Lower lobe of right lung (tissue), 2 donors: ENCODE results near the gene COL5A3. TPM values are rescaled to one million over a fixed set of nuclear protein-coding genes. Genes with fewer than 3 reads are reported as not detected.

Experiments used
- ATAC-seq, 2 donors: fragments of 200-7000 bp; cut with Tn5 transposase; one replicate each; pipeline ENCODE4 v1.9.1; 2020 to 2022; ENCODE audit warnings: mild to moderate bottlenecking in 2 of 2, moderate library complexity in 2 of 2
- DNase-seq: peaks from one replicate; pipeline ENCODE4 v3.0.0-alpha.2; 2020
- H3K27ac ChIP-seq: fragments of 200-600 bp; one replicate; pipeline ENCODE4 v1.8.0; 2022
- H3K27me3 ChIP-seq: fragments of 200-600 bp; one replicate; pipeline ENCODE4 v1.8.0; 2022; ENCODE audit warnings: low read depth
- H3K36me3 ChIP-seq: fragments of 200-600 bp; one replicate; pipeline ENCODE4 v1.8.0; 2022; ENCODE audit warnings: mild to moderate bottlenecking
- H3K4me1 ChIP-seq: fragments of 200-600 bp; one replicate; pipeline ENCODE4 v1.8.0; 2022
- H3K4me3 ChIP-seq: fragments of 200-600 bp; one replicate; pipeline ENCODE4 v1.8.0; 2022; ENCODE audit warnings: mild to moderate bottlenecking
- H3K9me3 ChIP-seq: fragments of 200-600 bp; one replicate; pipeline ENCODE4 v1.8.0; 2022
- intact Hi-C: fragments of 100-400 bp; cut with DNase I; formaldehyde crosslinking; loops from one replicate; pipeline ENCODE4 v1.11.0; 2022
- total RNA-seq: library from RNA; stranded (reverse); fragmentation: NEBNext Ultra II Directional; extraction: Animal tissue kit (Norgen Biotek cat#: 25700); gene quantifications from one replicate; pipeline ENCODE4 v1.2.1, GENCODE V29; 2021
- TF ChIP-seq, protein P1 (sequence below): fragments of 200-600 bp; IDR thresholded peaks from one replicate; pipeline ENCODE4 v1.8.0; 2022; ENCODE audit warnings: antibody characterized with exemption, mild to moderate bottlenecking
- donor health status: DM: no; HTN: yes; CAD: no; lungs with severe emphysema.

COL5A3 gene
- total RNA-seq, 1 donor from 2014 or later, result 8.9 TPM

DNA sequence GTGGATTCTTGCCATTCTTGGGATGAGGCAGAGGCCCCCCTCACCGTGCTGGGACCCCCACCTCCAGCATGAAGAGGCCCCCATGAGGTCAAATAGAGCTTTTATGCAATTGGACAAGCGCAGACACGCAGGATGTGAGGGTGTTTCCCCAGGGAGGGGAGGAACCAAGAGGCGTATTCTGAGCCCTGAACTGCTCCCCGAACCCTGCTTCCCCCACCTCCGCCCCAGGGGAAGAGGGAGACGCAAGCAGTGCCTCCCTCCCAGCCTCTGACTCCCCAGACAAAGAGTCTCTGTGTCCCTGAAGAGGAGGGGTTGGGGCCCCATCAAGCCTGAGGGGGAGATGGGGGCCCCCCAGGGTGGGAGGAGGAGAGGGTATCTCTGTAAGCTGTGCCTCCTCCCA, 1.7 kb upstream of the COL5A3 start:
- intact Hi-C loops, result no loop called here
- TF ChIP-seq, protein P1, sequence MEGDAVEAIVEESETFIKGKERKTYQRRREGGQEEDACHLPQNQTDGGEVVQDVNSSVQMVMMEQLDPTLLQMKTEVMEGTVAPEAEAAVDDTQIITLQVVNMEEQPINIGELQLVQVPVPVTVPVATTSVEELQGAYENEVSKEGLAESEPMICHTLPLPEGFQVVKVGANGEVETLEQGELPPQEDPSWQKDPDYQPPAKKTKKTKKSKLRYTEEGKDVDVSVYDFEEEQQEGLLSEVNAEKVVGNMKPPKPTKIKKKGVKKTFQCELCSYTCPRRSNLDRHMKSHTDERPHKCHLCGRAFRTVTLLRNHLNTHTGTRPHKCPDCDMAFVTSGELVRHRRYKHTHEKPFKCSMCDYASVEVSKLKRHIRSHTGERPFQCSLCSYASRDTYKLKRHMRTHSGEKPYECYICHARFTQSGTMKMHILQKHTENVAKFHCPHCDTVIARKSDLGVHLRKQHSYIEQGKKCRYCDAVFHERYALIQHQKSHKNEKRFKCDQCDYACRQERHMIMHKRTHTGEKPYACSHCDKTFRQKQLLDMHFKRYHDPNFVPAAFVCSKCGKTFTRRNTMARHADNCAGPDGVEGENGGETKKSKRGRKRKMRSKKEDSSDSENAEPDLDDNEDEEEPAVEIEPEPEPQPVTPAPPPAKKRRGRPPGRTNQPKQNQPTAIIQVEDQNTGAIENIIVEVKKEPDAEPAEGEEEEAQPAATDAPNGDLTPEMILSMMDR, result no peak

DNA sequence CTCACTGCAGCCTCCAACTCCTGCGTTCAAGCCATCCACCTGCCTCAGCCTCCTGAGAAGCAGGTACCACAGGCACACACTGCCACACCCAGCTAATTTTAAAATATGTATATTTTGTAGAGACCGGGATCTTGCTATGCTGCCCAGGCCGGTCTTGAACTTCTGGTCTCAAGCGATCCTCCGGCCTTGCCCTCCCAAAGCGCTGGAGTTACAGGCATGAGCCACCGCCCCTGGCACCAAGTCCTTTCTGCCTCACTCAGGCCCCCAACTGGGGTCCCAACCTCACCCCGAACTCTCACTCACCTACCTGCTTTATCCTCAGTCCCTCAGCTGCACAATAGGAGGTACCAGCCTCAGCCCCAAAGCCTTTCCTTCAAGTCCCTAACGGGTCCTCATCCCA, 635 bp upstream of the COL5A3 start:
- Histone ChIP-seq H3K4me1 (no peaks in the 10 kb centered on the region), H3K27me3 (peaks cover 61% of the 10 kb centered on the region), H3K36me3 (no peaks in the 10 kb centered on the region), H3K27ac (no peak overlapping the region), H3K9me3 (no peaks in the 10 kb centered on the region), H3K4me3 (peak overlapping the region; percentile 48)
- intact Hi-C loops, result no loop called here
- TF ChIP-seq, protein P1, result no peak
- DNase-seq, result no peak
- no peak for ATAC-seq

More for the DNA sequence above, 1.7 kb upstream of the COL5A3 start:
- Histone ChIP-seq H3K27me3 (peaks cover 61% of the 10 kb centered on the region), H3K4me1 (no peaks in the 10 kb centered on the region), H3K4me3 (no peak overlapping the region), H3K9me3 (no peaks in the 10 kb centered on the region), H3K36me3 (no peaks in the 10 kb centered on the region), H3K27ac (no peak overlapping the region)
- ATAC-seq (no peak), DNase-seq (no peak)

DNA sequence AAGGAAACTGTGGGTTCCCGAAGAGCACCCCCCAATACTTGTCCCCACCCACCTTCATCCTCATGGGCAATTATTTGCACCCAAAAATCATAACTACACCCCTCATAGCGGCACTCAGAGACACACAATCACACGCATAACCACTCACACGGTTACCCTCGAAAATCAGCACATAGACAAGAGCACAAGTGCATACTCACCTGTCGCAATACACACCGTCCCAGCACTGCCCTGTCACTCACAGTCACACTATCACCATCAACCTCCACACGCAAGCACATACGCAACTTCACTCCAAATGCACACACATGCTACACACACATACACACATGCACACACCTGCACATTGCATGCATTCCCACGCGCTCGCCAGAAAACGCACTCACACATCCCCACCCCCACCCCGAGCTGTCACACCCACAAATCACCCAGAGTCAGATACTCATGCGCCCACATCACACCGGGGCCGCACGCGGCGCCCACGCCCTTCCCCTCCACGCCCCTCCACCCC, 535 bp downstream of the COL5A3 start:
- Histone ChIP-seq H3K27ac (no peak overlapping the region), H3K4me3 (peak overlapping the region; percentile 48), H3K27me3 (peaks cover 56% of the 10 kb centered on the region), H3K4me1 (peaks cover 6% of the 10 kb centered on the region), H3K9me3 (no peaks in the 10 kb centered on the region), H3K36me3 (no peaks in the 10 kb centered on the region)
- intact Hi-C loops, result no loop called here
- TF ChIP-seq, protein P1, result no peak
- no peak for ATAC-seq
- DNase-seq, result no peak

DNA sequence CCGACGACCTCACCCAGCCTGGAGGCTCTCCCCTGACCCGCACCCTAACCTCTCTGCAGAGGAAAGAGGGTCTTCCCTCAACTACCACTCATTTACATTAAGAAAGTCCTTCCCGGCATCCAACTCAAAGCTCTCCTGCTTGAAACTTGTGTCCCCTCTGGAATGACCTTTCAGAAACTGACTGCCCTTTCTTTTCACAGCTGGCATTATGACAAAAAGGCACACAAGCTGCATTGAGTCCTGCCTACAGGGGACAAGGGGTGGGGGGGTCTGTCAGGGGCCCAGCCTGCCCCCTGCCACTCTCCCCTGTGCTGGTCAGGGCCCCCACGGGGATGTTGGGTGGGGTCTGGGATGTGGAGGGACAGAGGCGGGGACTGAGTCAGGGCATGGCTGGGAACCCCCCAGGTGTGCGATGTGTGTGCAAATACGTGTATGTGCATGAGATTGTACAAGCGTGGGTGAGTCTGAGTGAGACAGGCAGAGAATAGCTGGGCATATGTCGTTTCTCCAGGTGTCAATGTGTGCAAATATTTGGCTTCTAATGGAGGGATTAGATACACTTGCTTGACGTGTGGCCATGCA, 2.0 kb downstream of the COL5A3 start:
- peaks cover 6% of the 10 kb centered on the region for H3K4me1 ChIP-seq
- ATAC-seq, result no peak
- no peaks in the 10 kb centered on the region for H3K9me3 ChIP-seq
- H3K27me3 ChIP-seq, result peaks cover 51% of the 10 kb centered on the region
- peak overlapping the region; percentile 64 for H3K27ac ChIP-seq
- DNase-seq, result no peak
- no peaks in the 10 kb centered on the region for H3K36me3 ChIP-seq
- TF ChIP-seq, protein P1, result no peak
- intact Hi-C loops, result no loop called here
- no peak overlapping the region for H3K4me3 ChIP-seq

DNA sequence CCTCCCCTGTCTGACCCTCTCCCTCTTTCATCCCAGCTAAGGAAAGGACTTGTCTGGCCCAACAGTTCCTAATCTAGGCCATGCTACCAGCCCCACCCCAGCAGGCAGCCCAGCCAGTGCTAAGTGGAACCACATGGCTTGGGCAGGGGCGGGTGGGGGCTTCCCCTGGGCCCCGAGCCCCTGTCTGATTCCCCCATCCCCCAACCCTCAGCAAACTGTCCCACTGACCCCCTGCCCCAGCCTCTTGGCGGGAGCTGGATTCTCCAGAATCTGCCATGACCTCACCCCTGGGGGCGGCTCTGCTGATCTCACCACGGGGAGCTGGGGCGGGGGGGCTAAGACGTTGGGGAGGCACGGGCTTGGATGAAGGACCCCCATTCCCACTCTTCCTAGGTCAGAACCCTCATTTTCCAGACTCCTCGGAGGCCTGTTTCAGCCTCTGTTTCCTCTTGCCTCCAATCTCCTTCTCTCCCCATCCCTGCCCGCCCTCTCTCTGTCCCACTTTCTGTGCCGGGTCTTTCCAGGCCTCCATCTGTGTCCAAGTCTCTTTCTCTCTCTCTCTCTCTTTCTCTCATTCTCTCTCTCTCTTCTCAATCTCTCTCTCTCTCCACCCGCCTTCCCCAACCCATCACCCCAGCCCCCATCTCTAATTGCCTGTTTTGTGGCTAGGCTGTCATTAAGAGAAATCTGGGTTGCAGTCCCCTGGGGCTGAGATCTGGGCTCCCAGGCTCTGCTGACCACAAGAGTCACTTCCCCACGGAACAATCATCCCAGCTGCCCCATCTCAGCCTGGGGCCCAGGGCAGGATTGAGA, 2.7 kb downstream of the COL5A3 start:
- Histone ChIP-seq H3K27ac (peak overlapping the region; percentile 72), H3K27me3 (peaks cover 51% of the 10 kb centered on the region), H3K4me3 (no peak overlapping the region), H3K36me3 (no peaks in the 10 kb centered on the region), H3K4me1 (peaks cover 6% of the 10 kb centered on the region), H3K9me3 (no peaks in the 10 kb centered on the region)
- TF ChIP-seq, protein P1, result no peak
- intact Hi-C loops, result no loop called here
- ATAC-seq (no peak), DNase-seq (no peak)
